Mucosa of stomach (tissue), 1 donor: ENCODE measurements around the gene GPC6.

Experiments used
- H3K27me3 ChIP-seq: one replicate; pipeline ENCODE4 v1.7.0; 2013; ENCODE audit warnings: mild to moderate bottlenecking, low read length; ENCODE audit not compliant: control insufficient read depth, insufficient read depth
- H3K36me3 ChIP-seq: one replicate; pipeline ENCODE4 v1.7.0; 2013; ENCODE audit warnings: low read length; ENCODE audit not compliant: control insufficient read depth, insufficient read depth
- H3K4me1 ChIP-seq: one replicate; pipeline ENCODE4 v1.7.0; 2013; ENCODE audit warnings: mild to moderate bottlenecking, low read length; ENCODE audit not compliant: control insufficient read depth, insufficient read depth
- H3K4me3 ChIP-seq: one replicate; pipeline ENCODE4 v1.7.0; 2013; ENCODE audit warnings: low read length
- H3K9ac ChIP-seq: one replicate; pipeline ENCODE4 v1.7.0; 2013; ENCODE audit warnings: mild to moderate bottlenecking, low read length, moderate library complexity
- H3K9me3 ChIP-seq: one replicate; pipeline ENCODE4 v1.7.0; 2013; ENCODE audit warnings: mild to moderate bottlenecking, low read length, moderate library complexity; ENCODE audit not compliant: control insufficient read depth
- donor health status: Pancreatic carcinoma.

The GPC6 gene

DNA sequence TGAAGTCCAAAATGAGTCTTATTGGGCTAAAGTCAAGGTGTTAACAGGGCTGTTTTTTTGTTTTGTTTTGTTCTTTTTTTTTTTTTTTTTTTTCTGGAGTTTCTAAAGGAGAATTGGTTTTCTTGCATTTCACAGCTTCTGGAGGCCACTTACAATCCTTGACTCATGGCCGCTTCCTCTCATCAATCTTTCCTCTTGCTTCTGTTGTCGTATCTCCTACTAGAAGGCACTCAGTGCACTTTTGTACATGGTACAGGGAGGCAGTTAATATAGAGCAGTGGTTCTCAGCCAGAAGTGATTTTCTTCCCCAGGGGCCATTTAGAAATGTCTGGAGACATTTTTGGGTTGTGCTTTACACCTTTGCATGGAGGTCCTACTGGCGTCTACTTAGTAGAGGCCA, 706.3 kb downstream of the GPC6 start:
- Histone ChIP-seq H3K9ac (no peak overlapping the region), H3K4me3 (no peak overlapping the region), H3K36me3 (no peaks in the 10 kb centered on the region), H3K9me3 (no peaks in the 10 kb centered on the region), H3K4me1 (no peaks in the 10 kb centered on the region), H3K27me3 (no peaks in the 10 kb centered on the region)

GRCh38 chr13:93936901-93937300, 710.3 kb downstream of the GPC6 start:
- Histone ChIP-seq H3K4me3 (no peak overlapping the region), H3K4me1 (no peaks in the 10 kb centered on the region), H3K27me3 (no peaks in the 10 kb centered on the region), H3K9me3 (no peaks in the 10 kb centered on the region), H3K36me3 (no peaks in the 10 kb centered on the region), H3K9ac (no peak overlapping the region)

GRCh38 chr13:93941444-93941843, 714.8 kb downstream of the GPC6 start:
- Histone ChIP-seq H3K9ac (no peak overlapping the region), H3K9me3 (no peaks in the 10 kb centered on the region), H3K4me1 (no peaks in the 10 kb centered on the region), H3K36me3 (no peaks in the 10 kb centered on the region), H3K4me3 (no peak overlapping the region), H3K27me3 (no peaks in the 10 kb centered on the region)

DNA sequence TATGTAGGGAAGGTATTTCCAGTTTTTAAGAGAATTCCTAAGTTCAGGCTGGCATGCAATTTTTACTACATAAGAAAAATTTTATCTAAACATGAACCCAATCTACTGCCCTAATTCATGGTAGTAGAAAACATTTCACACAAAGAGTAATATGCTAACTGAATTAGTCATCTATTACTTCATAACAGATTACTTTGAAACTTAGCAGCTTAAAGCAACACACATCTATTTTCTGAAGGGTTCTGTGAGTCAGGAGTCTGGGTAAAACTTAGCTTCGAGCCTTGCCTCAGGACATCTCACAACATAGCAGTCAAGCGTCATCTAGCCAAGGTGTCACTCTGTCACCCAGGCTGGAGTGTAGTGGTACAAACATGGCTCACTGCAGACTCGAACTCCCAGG, 715.4 kb downstream of the GPC6 start:
- Histone ChIP-seq H3K4me3 (no peak overlapping the region), H3K9me3 (no peaks in the 10 kb centered on the region), H3K36me3 (no peaks in the 10 kb centered on the region), H3K9ac (no peak overlapping the region), H3K27me3 (no peaks in the 10 kb centered on the region), H3K4me1 (no peaks in the 10 kb centered on the region)

DNA sequence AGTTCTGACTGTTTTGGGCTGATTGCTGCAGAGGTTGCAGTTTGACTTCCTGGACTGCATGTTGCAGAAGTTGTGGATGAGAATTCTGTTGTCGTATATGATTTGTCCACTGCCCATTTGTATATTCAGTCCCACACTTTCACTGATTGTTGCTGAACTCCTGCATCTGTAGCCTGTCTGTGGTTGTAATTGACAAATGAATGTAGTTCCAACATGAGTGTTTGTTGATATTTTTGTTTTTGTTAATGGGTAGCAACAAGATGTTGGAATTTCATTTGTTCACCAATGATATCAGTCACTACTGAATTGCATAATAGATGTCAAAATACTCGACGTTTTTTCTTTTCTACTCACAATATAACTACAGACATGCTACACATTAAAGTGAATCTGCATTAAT, 719.0 kb downstream of the GPC6 start:
- no peaks in the 10 kb centered on the region for H3K36me3 ChIP-seq
- no peak overlapping the region for H3K9ac ChIP-seq
- H3K9me3 ChIP-seq: no peaks in the 10 kb centered on the region
- H3K27me3 ChIP-seq: no peaks in the 10 kb centered on the region
- no peaks in the 10 kb centered on the region for H3K4me1 ChIP-seq
- H3K4me3 ChIP-seq: no peak overlapping the region

DNA sequence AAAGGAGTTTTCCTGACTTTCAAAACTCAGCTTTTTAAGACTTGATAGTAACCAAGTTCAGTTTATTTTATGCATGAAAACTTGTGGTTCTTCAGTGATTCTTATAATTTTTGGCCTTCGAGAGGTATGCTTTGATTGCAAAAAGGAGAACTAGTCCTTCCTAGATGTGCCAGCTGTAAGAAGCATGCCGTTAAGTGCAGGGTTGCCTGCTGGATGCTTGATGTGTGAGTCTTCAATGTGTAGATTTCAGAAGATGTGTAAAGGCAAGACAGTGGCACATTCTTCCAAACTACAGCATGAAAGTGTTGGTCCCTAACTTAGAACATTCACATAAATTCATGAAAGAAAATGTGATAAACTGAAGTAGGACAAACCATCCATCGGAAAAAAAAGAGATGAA, 720.4 kb downstream of the GPC6 start:
- Histone ChIP-seq H3K4me3 (no peak overlapping the region), H3K9me3 (no peaks in the 10 kb centered on the region), H3K9ac (no peak overlapping the region), H3K36me3 (no peaks in the 10 kb centered on the region), H3K27me3 (no peaks in the 10 kb centered on the region), H3K4me1 (no peaks in the 10 kb centered on the region)

DNA sequence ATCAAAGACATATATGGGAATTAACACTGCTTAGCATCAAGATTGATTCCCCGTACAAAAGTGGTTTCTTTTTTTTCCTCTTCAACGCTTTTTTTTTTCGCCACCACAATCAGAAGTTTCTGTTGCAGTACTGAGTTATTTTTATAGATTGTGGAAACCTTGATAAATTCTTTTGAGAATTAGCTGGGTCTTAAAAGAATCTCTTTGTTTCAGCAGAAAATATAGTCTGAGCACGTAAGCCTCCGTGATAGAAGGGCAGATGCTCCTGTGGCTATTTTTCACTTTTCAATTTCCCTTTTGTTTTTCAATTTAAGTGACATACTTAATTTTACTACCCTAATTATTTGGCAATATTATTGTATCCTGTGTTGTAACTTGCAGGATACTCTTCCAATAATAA, 721.0 kb downstream of the GPC6 start:
- no peak overlapping the region for H3K4me3 ChIP-seq
- no peaks in the 10 kb centered on the region for H3K36me3 ChIP-seq
- no peaks in the 10 kb centered on the region for H3K4me1 ChIP-seq
- no peaks in the 10 kb centered on the region for H3K27me3 ChIP-seq
- no peak overlapping the region for H3K9ac ChIP-seq
- H3K9me3 ChIP-seq: no peaks in the 10 kb centered on the region

GRCh38 chr13:93948162-93948922, 721.7 kb downstream of the GPC6 start:
- no peak overlapping the region for H3K9ac ChIP-seq
- H3K4me3 ChIP-seq: no peak overlapping the region
- no peaks in the 10 kb centered on the region for H3K36me3 ChIP-seq
- no peaks in the 10 kb centered on the region for H3K4me1 ChIP-seq
- H3K9me3 ChIP-seq: no peaks in the 10 kb centered on the region
- no peaks in the 10 kb centered on the region for H3K27me3 ChIP-seq

DNA sequence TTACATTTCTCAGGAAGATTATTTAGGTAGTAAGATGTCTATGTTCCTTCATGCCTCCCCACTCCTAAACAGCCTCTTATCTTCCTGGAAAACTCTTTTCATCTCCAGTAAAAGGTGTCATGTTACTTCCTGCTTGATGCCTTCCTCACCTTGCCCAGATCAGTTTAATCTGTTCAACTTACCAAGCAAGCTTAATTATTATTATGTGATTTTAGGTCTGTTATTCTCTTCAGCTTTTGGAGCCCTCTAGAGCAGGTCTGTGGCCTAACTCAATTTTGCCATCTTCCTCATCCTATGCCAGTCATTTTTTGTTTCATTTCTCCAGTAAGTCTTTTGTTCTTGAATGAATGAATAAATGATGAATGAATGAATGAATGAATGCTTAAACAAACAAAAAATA, 724.5 kb downstream of the GPC6 start:
- Histone ChIP-seq H3K9me3 (no peaks in the 10 kb centered on the region), H3K36me3 (no peaks in the 10 kb centered on the region), H3K9ac (no peak overlapping the region), H3K27me3 (no peaks in the 10 kb centered on the region), H3K4me3 (no peak overlapping the region), H3K4me1 (no peaks in the 10 kb centered on the region)

DNA sequence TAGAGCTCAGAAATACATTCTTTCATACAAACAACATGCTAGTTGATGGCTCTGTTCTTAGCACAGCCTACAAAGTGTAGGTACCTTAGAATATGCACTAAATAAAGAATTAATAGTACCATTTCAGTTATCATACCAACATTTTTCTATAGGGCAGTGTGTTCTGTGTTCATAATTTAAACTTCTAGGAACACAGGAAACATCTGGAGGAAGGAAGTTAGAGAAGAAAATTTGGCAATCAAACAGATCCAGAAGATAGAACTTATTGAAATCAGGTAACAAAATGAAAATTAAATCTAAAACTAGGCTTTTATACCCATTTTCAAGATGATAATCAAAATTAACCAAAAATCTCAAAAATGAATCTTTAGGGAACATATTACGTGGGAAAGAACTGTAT, 725.3 kb downstream of the GPC6 start:
- H3K4me3 ChIP-seq: no peak overlapping the region
- no peaks in the 10 kb centered on the region for H3K36me3 ChIP-seq
- H3K9ac ChIP-seq: no peak overlapping the region
- no peaks in the 10 kb centered on the region for H3K27me3 ChIP-seq
- no peaks in the 10 kb centered on the region for H3K9me3 ChIP-seq
- no peaks in the 10 kb centered on the region for H3K4me1 ChIP-seq

GRCh38 chr13:93953841-93954240, 727.2 kb downstream of the GPC6 start:
- Histone ChIP-seq H3K4me1 (no peaks in the 10 kb centered on the region), H3K9ac (no peak overlapping the region), H3K27me3 (no peaks in the 10 kb centered on the region), H3K36me3 (no peaks in the 10 kb centered on the region), H3K4me3 (no peak overlapping the region), H3K9me3 (no peaks in the 10 kb centered on the region)

DNA sequence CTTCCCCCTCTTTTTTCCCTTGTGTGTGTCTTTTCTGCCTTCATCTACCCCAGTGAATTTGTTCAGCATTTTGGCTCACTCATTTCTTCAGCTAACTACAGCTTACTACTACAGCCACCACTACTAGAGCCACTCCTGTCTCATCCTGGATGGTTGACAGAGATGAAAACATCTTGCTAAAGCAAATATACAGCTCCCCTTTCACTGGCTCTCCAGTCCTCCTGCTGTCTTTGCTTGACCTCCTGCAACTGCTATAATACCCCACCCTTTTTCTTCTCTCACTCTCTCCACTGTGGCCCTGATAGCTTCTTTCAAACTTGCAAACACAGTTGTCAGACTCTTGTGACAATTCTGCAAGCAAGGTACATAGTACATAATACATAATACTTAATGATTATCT, 729.3 kb downstream of the GPC6 start:
- no peaks in the 10 kb centered on the region for H3K9me3 ChIP-seq
- no peak overlapping the region for H3K9ac ChIP-seq

DNA sequence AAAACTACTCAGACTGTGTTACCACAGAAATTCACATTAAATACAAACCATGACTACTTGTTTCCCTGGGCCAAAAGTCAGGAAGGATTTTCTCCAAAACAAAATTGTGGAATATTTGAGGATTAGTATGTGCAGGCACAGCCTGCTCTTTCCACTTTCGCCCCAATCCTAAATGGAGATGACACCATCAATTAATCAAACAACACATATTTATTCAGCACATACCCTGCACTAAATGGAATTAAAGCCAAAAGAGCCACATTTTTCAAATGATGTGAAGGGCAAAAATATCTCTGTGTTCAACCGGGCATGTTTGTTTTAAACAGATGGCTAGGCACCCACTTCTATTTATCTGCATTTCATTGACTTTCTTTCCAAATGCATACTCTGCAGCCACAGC, 729.8 kb downstream of the GPC6 start:
- Histone ChIP-seq H3K9me3 (no peaks in the 10 kb centered on the region), H3K9ac (no peak overlapping the region)

More for the DNA sequence above, 729.3 kb downstream of the GPC6 start:
- Histone ChIP-seq H3K27me3 (no peaks in the 10 kb centered on the region), H3K4me1 (no peaks in the 10 kb centered on the region), H3K4me3 (no peak overlapping the region), H3K36me3 (no peaks in the 10 kb centered on the region)

More for the DNA sequence above, 729.8 kb downstream of the GPC6 start:
- Histone ChIP-seq H3K4me1 (no peaks in the 10 kb centered on the region), H3K36me3 (no peaks in the 10 kb centered on the region), H3K4me3 (no peak overlapping the region), H3K27me3 (no peaks in the 10 kb centered on the region)
